Lower lobe of right lung (tissue), 2 donors: ENCODE measurements around the gene PROM1. TPM values are rescaled to one million over a fixed set of nuclear protein-coding genes. Genes with fewer than 3 reads are reported as not detected.

Experiments used
- ATAC-seq, 2 donors: fragments of 200-7000 bp; cut with Tn5 transposase; one replicate each; pipeline ENCODE4 v1.9.1; 2020 to 2022; ENCODE audit warnings: mild to moderate bottlenecking in 2 of 2, moderate library complexity in 2 of 2
- DNase-seq: peaks from one replicate; pipeline ENCODE4 v3.0.0-alpha.2; 2020
- H3K27ac ChIP-seq: fragments of 200-600 bp; one replicate; pipeline ENCODE4 v1.8.0; 2022
- H3K27me3 ChIP-seq: fragments of 200-600 bp; one replicate; pipeline ENCODE4 v1.8.0; 2022; ENCODE audit warnings: low read depth
- H3K36me3 ChIP-seq: fragments of 200-600 bp; one replicate; pipeline ENCODE4 v1.8.0; 2022; ENCODE audit warnings: mild to moderate bottlenecking
- H3K4me1 ChIP-seq: fragments of 200-600 bp; one replicate; pipeline ENCODE4 v1.8.0; 2022
- H3K4me3 ChIP-seq: fragments of 200-600 bp; one replicate; pipeline ENCODE4 v1.8.0; 2022; ENCODE audit warnings: mild to moderate bottlenecking
- H3K9me3 ChIP-seq: fragments of 200-600 bp; one replicate; pipeline ENCODE4 v1.8.0; 2022
- intact Hi-C: fragments of 100-400 bp; cut with DNase I; formaldehyde crosslinking; loops from one replicate; pipeline ENCODE4 v1.11.0; 2022
- total RNA-seq: library from RNA; stranded (reverse); fragmentation: NEBNext Ultra II Directional; extraction: Animal tissue kit (Norgen Biotek cat#: 25700); gene quantifications from one replicate; pipeline ENCODE4 v1.2.1, GENCODE V29; 2021
- TF ChIP-seq, protein P1 (sequence below): fragments of 200-600 bp; IDR thresholded peaks from one replicate; pipeline ENCODE4 v1.8.0; 2022; ENCODE audit warnings: antibody characterized with exemption, mild to moderate bottlenecking
- donor health status: DM: no; HTN: yes; CAD: no; lungs with severe emphysema.

Gene PROM1
- total RNA-seq, 1 donor from 2014 or later = 10.1 TPM

DNA sequence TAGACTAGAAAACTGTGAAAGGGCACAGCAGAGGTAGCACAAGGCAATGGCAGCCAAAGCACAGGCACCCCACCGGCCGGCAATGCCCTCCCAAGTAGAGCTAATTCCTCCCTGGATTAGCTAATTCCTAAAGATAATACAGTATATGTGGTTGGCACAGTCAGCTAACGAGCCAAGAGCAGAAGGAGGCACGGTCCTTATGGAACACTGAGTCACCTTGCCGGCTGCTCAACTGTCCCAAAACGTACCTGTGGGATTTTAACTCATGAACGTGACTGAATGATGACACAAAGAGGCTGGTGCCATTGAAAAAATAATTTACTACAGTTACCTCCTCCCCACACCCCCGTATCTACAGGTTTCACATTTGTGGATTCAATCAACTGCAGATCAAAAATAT is 136.1 kb downstream of the PROM1 start:
- no peaks in the 10 kb centered on the region for H3K36me3 ChIP-seq
- no peaks in the 10 kb centered on the region for H3K9me3 ChIP-seq
- TF ChIP-seq, protein P1, sequence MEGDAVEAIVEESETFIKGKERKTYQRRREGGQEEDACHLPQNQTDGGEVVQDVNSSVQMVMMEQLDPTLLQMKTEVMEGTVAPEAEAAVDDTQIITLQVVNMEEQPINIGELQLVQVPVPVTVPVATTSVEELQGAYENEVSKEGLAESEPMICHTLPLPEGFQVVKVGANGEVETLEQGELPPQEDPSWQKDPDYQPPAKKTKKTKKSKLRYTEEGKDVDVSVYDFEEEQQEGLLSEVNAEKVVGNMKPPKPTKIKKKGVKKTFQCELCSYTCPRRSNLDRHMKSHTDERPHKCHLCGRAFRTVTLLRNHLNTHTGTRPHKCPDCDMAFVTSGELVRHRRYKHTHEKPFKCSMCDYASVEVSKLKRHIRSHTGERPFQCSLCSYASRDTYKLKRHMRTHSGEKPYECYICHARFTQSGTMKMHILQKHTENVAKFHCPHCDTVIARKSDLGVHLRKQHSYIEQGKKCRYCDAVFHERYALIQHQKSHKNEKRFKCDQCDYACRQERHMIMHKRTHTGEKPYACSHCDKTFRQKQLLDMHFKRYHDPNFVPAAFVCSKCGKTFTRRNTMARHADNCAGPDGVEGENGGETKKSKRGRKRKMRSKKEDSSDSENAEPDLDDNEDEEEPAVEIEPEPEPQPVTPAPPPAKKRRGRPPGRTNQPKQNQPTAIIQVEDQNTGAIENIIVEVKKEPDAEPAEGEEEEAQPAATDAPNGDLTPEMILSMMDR = no peak
- H3K27me3 ChIP-seq = no peaks in the 10 kb centered on the region
- DNase-seq = no peak
- intact Hi-C loops = no loop called here
- no peaks in the 10 kb centered on the region for H3K4me1 ChIP-seq
- ATAC-seq = no peak
- no peak overlapping the region for H3K27ac ChIP-seq
- H3K4me3 ChIP-seq = no peak overlapping the region

DNA sequence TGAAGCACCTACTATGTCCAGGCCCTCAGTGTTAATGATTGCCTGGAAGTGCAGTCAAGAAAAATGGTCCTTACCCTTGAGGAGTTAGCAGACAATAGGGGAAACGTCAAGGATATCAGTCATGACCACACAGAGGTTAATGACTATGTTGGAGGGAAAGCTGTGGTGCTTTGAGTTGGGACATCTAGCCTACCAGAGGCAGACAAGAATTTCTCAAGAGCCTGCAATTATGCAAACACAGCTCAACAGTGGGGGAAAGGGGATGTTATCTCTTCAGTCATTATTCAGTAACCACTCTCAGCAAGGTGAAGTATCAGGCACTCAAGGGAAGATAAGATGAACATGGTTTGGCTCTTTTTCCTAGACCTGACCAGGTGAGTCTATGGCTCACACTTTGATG is 138.3 kb downstream of the PROM1 start:
- intact Hi-C loops = no loop called here
- ATAC-seq (peak; percentile 51 to 64), DNase-seq (no peak)
- no peak overlapping the region for H3K4me3 ChIP-seq
- H3K27me3 ChIP-seq = no peaks in the 10 kb centered on the region
- H3K4me1 ChIP-seq = no peaks in the 10 kb centered on the region
- no peaks in the 10 kb centered on the region for H3K36me3 ChIP-seq
- no peaks in the 10 kb centered on the region for H3K9me3 ChIP-seq
- H3K27ac ChIP-seq = no peak overlapping the region
- TF ChIP-seq, protein P1 = no peak

DNA sequence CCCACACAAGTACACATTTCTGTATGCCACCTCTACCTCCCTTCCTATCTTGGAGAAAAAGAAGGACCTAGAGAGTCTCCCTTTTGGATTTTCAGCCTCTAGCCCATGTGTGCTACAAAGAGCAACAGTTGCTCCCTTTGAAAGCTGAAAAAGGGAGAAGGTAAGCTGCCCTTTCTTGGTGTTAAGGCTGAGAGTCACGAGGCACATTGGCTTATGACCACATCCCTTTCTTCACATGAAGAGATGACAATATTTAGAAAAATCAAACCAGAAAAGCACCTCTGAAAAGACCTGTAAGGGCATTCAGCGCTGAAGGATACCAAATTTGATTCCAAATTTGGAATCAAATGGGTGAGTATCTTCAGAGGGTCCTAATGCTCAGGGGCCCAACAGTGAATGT is 138.9 kb downstream of the PROM1 start:
- Histone ChIP-seq H3K9me3 (no peaks in the 10 kb centered on the region), H3K4me1 (no peaks in the 10 kb centered on the region), H3K4me3 (no peak overlapping the region), H3K27ac (no peak overlapping the region), H3K36me3 (no peaks in the 10 kb centered on the region), H3K27me3 (no peaks in the 10 kb centered on the region)
- intact Hi-C loops = no loop called here
- no peak for DNase-seq
- TF ChIP-seq, protein P1 = no peak
- no peak for ATAC-seq

DNA sequence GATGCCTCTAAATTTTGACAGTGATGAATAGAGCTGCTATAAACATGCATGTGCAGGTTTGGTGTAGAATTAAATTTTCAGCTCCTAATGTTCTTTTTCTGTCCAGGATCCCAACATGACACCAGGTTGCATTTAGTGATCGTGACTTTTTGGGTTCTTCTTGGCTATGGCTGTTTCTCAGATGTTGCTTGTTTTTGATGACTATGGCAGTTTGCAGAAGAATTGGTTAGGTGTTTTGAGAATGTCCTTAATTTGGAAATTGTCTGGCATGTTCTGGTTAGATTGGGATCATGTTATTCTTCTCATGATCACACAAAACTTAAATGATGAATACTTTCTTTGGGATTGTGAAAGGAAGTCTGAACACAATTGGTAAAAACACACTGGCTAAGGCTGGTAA is 141.5 kb downstream of the PROM1 start:
- intact Hi-C loops = no loop called here
- ATAC-seq (no peak), DNase-seq (no peak)
- TF ChIP-seq, protein P1 = no peak
- Histone ChIP-seq H3K9me3 (no peaks in the 10 kb centered on the region), H3K4me1 (no peaks in the 10 kb centered on the region), H3K27me3 (no peaks in the 10 kb centered on the region), H3K4me3 (no peak overlapping the region), H3K36me3 (no peaks in the 10 kb centered on the region), H3K27ac (no peak overlapping the region)

DNA sequence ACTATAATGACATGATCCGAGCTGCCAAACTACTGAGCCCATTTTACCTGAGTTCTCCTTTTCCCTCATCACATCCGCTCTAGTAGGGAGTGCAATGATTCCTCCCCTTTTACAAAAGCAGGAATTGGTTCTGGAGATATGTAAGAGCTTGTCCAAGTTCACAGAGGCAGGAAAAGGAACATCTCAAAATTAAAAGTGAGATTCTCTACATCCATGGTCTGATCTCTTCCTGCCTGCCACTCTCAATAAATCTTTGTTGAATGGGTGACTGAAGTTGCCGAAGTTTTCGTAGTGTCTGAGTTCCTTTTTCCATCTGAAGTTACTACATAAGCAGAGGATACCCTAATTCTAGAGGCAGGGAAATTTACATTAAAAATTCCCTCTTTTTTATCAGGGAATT is 145.2 kb downstream of the PROM1 start, which contains the start of gene FGFBP1:
Gene FGFBP1 (minus strand): TSS at position 101 of the 400 bp plus-strand sequence. CDS start 2,108 bp downstream, outside the sequence.
- H3K4me3 ChIP-seq = no peak within 1 kb of the TSS
- TF ChIP-seq, protein P1 = no peak
- no peaks in the 10 kb centered on the region for H3K36me3 ChIP-seq
- intact Hi-C loops = no loop called here
- H3K9me3 ChIP-seq = no peaks in the 10 kb centered on the region
- no peak for DNase-seq
- ATAC-seq = no peak
- no peaks in the 10 kb centered on the region for H3K27me3 ChIP-seq
- H3K27ac ChIP-seq = no peak within 1 kb of the TSS
- H3K4me1 ChIP-seq = no peaks in the 10 kb centered on the region

DNA sequence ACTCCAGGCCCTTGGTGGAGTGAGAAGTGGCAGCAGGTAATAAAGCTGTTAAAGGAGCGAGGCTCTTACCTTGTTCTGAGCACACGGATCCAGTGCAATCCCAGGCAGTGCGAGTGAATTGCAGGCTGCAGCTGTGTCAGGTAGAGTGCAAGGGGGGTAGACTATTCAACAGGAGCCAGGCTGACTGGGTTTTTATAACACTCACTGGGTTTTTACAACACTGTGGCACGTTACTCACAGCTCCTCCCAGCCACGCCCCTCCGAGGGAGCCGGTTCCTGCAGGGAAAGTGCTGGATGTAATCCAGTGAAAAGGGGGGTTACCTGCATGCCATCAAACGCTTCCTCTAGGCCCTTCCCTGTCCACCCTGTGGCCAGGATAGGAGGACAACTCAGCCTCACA is 145.6 kb downstream of the PROM1 start:
- no peaks in the 10 kb centered on the region for H3K36me3 ChIP-seq
- TF ChIP-seq, protein P1 = no peak
- DNase-seq (peak; percentile 66), ATAC-seq (peak; percentile 83 to 86)
- no peak overlapping the region for H3K4me3 ChIP-seq
- no peaks in the 10 kb centered on the region for H3K9me3 ChIP-seq
- intact Hi-C loops = no loop called here
- H3K27me3 ChIP-seq = no peaks in the 10 kb centered on the region
- no peaks in the 10 kb centered on the region for H3K4me1 ChIP-seq
- no peak overlapping the region for H3K27ac ChIP-seq
